Stimulated activated CD4-positive, alpha-beta T cell treated with anti-CD3 and anti-CD28 coated beads, Interleukin-1b, Interleukin-23, amount 100 ng/mL, for 24 hours (primary cell): ENCODE results near the gene KCNAB3.

ENCODE experiments used
- DNase-seq, 4 experiments: peaks; one replicate each; pipeline ENCODE4 v3.0.0-alpha.2; 2020; ENCODE audit warnings: low read depth in 4 of 4, low spot score in 1 of 4

KCNAB3 gene

GRCh38 chr17:7940743-7941142 is 11.1 kb upstream of the KCNAB3 start:
- DNase-seq = no peak

DNA sequence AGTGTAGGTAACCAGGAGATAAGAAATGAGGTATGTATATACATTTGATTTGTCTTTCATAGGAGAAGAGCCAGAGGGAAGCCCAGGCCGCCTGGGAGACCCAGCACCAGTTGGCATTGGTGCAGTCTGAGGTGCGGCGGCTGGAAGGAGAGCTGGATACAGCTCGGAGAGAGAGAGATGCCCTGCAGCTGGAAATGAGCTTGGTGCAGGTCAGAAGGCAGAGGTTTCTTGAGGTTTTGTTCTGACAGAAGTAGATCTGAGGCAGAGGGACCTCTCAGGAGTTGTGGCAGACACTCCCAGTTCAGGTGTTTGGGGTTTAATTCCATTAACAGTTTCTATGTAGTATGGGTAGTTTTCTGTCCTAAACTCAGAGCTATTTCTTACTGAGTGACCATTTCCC is 10.4 kb upstream of the KCNAB3 start:
- DNase-seq = no peak

- DNase-seq = no peak
Measured at GRCh38 chr17:7935859-7936258, 6.2 kb upstream of the KCNAB3 start.

DNA sequence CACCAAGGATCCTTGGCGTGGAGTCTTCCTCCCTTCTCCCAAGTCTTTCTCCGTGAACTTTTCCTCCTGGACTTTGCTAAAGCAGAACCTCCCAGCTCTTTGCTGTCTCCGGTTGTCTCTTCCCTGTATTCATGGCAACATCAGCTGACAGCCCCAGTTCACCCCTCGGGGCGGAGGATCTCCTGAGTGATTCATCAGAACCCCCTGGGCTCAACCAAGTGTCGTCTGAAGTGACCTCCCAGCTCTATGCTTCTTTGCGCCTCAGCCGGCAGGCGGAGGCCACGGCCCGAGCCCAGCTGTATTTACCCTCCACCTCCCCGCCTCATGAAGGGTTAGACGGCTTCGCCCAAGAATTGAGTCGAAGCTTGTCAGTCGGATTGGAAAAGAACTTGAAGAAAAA is 3.3 kb upstream of the KCNAB3 start:
- DNase-seq = peak in 1 of 4 experiments; percentile 16

DNA sequence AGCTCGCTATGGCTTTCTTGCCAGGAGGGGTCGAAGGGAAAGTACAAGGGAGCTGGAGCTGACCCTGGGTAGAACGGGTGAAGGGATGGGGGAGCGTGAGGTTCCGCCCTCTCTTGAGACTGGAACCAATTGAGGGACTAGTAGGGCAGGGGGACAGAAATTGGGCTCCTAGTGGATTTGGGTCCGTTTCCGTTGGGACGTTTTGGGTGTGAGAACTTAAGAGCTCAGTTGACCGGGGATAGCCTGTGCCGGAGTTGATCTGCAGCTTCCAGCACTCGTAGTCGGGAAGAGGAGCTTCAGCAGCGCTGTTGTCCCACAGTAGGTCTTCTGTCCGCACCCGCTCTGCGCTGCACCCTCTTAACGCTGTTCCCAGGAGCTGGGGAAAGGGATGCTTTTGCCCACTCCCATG is 2.8 kb upstream of the KCNAB3 start:
- DNase-seq = no peak

- peak; percentile 97 to 99 (median 98) for DNase-seq
Measured at GRCh38 chr17:7931709-7932482, 2.2 kb upstream of the KCNAB3 start, which contains the start of the genes CNTROB and TRAPPC1. CNTROB (plus strand) TSS chr17:7932206; CDS start chr17:7933080, 874 bp downstream. TRAPPC1 (minus strand) TSS chr17:7931946; CDS start chr17:7931829, 117 bp downstream.

DNA sequence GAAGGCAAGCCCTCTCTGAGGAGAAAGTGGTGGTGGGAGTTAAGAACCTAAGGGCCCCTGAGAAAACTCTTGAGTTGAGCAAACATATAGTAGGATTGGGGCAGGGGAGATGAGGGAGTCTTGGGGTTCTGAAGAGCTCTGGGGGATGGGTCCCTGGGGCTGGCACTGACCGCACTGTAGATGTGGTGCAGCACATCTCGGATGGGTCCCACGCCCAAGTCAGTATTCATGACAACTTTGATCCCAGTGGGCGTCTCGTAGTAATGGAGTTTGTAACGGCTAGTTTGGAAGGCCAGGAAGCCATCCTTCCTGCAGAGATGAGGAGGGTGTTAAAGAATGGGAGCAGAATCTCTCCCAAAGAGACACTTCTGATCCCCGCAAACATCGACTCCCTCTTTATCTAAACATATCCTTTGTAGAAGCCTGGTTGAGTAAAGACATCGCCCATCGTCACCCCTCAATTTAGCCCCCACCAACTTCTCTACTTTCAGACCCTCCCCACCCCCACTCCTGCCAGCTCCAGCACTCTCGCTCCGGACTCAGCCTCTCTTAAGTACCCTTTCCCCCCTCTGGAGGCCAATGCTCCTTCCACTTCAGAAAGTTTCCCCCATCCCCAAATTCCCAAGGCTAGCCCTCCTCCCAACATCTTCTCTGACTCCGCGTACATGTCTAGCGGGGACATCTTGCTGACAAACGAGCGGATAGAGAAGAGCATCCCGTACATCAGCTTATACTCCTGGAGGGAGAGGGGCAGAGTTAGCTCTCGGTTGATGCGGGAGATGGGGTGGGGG is 1.4 kb upstream of the KCNAB3 start:
- no peak for DNase-seq

- no peak for DNase-seq
Measured at GRCh38 chr17:7927596-7927995, 2.1 kb downstream of the KCNAB3 start.

- DNase-seq = peak; percentile 55 to 75 (median 70)
Measured at GRCh38 chr17:7922845-7923628, 6.6 kb downstream of the KCNAB3 start.

DNA sequence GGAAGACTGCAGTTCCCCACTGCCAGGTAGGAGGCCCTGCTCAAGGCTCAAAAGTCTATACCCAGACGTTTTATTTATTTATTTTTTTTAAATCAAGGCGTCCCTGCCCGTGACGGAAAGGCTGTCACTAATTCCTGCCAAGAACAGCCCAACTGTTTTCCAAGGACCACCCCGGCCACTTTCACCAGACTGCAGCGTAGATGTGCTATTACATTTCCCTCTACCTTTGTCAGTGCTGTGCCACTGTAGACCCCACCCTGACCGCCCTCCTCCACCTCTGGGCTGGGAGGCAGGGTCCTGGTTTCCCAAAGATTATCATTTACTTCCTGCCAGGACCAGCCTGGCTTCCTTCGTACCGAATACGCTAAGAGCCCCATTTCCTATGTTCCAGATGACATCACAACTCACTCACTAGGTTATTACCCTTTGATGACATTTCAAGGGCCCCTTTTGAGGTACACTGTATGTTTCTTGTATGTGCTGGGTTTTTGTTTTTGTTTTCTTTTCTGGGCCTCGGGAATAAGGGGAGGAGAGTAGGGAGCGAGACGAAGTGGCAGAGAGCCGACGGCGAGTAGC is 7.3 kb downstream of the KCNAB3 start:
- DNase-seq = no peak

DNA sequence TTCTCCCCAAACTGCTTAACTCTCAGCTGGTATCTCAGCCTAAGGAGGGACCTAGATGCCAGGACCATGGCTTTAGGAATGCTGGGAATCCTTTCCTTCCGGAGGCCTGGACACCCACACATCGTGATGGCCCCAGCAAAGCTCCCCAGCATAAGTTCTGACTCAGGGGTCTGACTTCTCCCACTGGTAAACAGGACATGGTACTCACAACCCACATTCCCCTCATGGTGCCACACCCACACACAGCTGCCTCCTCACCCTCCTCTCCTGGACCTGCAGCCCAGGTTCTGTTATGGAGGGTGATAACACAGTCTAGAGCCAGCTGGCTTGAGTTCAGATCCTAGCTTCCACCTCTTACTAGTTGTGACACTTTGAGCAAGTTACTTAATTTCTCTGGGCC is 12.8 kb downstream of the KCNAB3 start:
- DNase-seq = no peak

DNA sequence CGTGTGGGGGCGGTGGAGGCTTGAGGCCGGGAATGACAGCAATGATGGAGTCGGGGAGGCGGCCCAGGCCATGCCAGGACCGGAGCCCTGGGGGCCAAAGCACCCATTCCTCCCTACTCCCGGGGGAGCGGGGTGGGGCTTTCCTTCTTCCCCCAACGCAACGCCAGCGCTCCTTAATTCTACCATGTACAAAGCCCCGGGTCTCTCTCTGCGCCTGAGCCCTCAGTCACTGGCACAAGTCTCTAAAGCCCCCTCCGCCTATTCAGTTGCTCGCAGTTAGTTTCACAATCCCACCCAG is 13.3 kb downstream of the KCNAB3 start:
- no peak for DNase-seq

DNA sequence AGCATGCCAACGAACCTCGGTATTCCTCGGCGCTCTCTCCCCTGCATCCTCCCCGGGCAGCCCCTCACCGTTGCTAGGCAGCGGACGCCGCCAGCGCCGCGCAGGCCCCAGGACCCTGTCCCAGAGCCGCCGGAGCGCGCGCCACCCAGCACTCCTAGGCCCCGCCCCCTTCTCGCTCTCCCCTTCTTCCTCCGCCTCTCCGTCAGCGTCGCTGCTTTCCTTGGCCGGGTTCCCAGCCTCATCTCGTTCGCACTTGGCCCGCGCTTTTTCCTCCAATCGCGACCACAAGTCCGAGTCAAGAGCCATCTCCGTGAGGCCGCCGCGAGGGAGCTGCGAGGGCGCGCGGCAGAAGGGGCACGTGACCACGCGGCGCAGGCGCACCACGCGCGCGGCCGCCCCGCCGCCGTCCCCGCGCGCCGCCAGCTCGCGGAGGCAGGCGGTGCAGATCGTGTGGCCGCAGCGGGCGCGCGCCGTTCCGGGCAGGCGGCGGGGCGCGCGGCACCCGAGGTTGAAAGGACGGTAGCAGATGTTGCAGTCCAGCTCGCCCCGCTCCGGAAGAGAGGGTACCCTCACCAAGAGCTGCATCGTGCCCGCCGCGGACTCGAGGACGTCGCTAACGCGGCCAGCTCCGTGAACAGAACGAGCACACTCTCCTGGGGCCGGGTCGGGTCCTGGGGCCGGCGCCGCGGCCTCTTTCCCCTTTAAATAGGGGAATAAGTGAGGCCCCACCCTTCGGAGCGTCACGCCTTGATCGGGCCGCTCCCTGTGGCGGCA is 13.9 kb downstream of the KCNAB3 start, which contains the start of gene RNF227:
Gene RNF227, minus strand, starts transcription at position 679 of the 774 bp plus-strand sequence. Its CDS starts 94 bp downstream, at position 585.
- peak; percentile 69 to 88 (median 80) for DNase-seq

DNA sequence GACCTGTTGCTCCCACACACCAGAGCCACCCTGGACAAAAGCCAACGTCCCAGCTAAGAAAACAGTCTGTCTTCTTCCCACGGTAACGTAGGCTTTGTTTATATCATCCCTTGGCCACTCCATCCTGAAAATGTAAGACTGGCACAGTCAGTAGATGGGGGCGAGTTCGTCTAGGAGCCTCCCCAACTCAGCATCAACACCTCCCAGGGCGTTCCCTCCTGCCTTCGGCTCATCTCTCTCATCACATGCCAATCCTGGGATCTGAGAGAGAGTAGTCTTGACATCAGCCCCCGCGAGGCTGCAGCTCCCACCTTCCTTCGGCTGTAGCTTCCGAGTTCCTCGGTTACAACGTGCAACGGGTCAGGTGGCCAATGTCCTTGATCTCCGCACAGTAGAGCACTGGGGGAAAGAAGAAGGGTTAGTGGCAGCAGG is 14.5 kb downstream of the KCNAB3 start:
- no peak for DNase-seq

DNA sequence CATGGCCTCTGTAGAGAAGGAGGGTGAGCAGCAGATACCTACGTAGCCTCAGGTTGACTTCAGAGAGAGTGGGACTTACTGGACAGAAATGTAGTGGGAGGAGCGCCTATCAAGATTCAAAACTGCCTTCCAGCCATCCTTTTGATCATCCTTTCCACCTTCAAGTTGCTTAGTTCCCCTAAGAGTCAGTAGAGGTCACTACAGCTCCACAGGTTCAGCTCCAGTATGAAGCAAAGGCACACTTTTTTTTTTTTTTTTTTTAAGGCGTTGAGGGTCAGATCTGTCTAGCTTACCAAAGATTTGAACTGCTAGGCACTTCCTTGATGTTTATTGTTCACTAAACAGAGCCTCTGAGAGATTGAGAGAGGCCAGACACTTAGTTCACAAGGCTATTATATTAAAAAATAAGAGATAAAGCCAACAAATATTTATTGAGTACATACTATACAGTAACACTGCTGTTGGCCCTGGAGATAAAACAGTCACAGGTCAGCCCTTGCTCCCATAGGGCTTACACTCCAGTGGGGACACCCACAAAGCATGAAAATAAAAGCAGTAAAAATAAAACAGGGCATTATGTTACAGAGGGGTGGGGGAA is 16.6 kb downstream of the KCNAB3 start:
- DNase-seq = no peak

GRCh38 chr17:7911116-7911515 is 18.5 kb downstream of the KCNAB3 start:
- DNase-seq = no peak

GRCh38 chr17:7910711-7911110 is 18.9 kb downstream of the KCNAB3 start:
- DNase-seq = no peak

- DNase-seq = no peak
Measured at GRCh38 chr17:7910281-7910680, 19.4 kb downstream of the KCNAB3 start.

DNA sequence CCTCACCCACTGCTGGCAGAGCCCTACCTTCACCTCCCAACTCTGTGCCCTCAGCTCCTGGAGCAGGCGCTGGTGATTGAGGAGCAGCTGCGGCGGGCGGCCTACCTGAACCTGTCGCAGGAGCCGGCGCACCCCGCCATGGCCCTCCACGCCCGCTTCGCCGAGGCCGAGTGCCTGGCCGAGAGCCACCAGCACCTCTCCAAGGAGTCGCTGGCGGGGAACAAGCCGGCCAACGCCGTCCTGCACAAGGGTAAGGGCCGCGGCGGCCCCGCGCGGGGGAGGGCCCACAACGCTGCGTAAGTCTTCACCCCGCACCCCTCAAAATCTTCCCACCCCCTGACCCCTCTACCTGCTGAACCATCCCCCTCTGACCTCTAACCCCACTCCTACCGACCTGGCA is 20.6 kb downstream of the KCNAB3 start:
- DNase-seq = no peak
